Measurements from ENCODE around the gene ORC3.

- TF ChIP-seq CTCF (tag by site-specific recombination; IDR thresholded peaks at IDR 0.05) (no peak), ZNF274 (IDR thresholded peaks at IDR 0.05; ENCODE audit: low read length) (no peak), ZNF274 (tag by site-specific recombination; IDR thresholded peaks at IDR 0.05; ENCODE audit: borderline replicate concordance) (no peak)
Observed at GRCh38 chr6:87623248-87623647, 33.3 kb downstream of the ORC3 start.
